ENCODE results near the gene TEAD3.

DNA sequence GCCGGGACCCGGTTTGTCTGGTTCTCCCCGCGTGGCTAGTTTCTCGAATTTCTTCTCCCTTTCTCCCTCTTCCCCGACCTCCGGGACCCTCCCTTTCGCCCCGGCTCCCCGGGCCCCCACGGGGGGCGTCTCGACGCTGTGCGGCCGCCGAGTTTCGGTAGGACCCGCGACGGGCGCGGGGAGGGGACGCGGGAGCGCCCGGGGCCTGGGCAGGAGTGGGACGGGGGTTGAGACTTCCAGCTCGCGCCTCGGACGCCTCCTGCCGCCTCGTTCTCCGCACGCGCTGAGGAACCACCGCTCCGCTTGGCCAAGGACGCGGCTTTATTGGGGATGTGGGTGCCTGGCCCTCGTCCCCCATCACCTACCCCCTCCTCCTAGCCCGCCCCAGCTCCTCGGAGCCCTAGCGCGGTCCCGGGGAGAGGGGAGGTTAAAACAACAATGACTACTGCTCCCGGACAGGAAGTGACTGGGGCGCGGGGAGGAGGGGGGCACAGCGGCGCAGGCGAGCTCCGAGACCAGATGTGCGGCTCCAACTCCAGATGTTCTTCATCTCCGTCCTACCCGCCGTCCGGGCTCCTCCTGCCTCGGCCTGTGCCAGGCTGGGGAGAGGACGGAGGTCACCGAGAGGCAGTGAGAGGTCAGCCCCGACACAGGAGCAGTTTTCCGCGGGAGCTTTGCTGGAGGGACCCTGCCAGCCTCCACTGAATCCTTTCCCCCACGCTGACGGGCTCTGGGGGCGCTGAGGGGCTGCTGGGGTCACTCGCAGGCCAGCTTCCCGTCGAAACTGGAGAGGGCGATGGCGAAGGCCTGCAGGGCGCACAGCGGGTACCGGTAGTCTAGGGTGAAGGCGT lies 917 bp upstream of the TEAD3 start:
- TF ChIP-seq MAX (CRISPR knock-in tag; IDR thresholded peaks at IDR 0.05) (peak; percentile 48), USF2 (CRISPR knock-in tag; IDR thresholded peaks at IDR 0.05) (no peak), CTCF (IDR thresholded peaks at IDR 0.05) (no peak), STAT6 (CRISPR knock-in tag; conservative IDR thresholded peaks at IDR 0.05; ENCODE audit: low read depth) (no peak), CREB1 (CRISPR knock-in tag; IDR thresholded peaks at IDR 0.05) (no peak), IRF1 (CRISPR knock-in tag; IDR thresholded peaks at IDR 0.05) (0 out of 2 replicates have a peak, but pooled peaks have one; percentile 5), ZNF423 (CRISPR knock-in tag; IDR thresholded peaks at IDR 0.05) (peak; percentile 92), ZNF138 (CRISPR knock-in tag; conservative IDR thresholded peaks at IDR 0.05) (no peak), ESRRA (CRISPR knock-in tag; IDR thresholded peaks at IDR 0.05; ENCODE audit: borderline replicate concordance) (no peak), ERG (CRISPR knock-in tag; IDR thresholded peaks at IDR 0.05) (no peak), FOXP1 (CRISPR knock-in tag; IDR thresholded peaks at IDR 0.05; ENCODE audit: borderline replicate concordance) (peak; percentile 76), FOXP4 (CRISPR knock-in tag; IDR thresholded peaks at IDR 0.05) (peak; percentile 74; the same call in 1 of the 2 replicates)

Data from WTC11 (cell line).